OCI-M2 (cell line): ENCODE measurements around the gene MMEL1.

Experiments used
- DNase-seq: peaks from one replicate; lab custom pipeline; 2025; ENCODE audit not compliant: unreplicated experiment; lab: John Stamatoyannopoulos, UW

MMEL1 gene

DNA sequence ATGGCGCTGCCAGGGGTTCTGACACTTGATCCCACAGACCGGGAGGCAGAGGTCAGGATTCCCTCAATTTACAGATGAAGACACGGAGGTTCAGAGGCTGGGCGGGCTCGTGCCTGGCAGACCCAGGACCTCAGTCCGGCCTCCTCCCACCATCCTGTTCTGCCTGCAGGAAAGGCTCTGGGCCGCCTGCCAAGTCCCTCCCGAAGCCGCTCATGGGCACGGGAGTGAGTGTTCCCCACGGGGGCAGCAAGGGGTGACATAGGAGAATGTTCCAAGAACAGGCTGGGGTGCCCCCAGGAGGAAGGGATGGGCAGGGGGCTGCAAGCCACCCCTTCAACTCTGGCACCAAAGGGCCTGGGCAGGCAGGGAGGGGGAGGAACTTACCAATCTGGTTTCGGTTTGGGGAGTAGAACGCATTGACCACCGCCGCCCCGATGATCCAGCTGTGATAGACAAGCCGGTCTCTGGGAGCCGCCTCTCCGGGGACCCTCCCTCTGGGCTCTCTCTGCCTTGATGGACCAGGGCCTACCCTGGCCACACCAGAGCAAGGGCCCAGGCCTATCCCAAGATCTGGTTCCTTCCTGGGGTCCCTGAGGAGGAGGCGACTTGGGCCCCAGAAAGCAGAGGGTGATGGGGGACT is 38.7 kb downstream of the MMEL1 start:
- DNase-seq: no peak

DNA sequence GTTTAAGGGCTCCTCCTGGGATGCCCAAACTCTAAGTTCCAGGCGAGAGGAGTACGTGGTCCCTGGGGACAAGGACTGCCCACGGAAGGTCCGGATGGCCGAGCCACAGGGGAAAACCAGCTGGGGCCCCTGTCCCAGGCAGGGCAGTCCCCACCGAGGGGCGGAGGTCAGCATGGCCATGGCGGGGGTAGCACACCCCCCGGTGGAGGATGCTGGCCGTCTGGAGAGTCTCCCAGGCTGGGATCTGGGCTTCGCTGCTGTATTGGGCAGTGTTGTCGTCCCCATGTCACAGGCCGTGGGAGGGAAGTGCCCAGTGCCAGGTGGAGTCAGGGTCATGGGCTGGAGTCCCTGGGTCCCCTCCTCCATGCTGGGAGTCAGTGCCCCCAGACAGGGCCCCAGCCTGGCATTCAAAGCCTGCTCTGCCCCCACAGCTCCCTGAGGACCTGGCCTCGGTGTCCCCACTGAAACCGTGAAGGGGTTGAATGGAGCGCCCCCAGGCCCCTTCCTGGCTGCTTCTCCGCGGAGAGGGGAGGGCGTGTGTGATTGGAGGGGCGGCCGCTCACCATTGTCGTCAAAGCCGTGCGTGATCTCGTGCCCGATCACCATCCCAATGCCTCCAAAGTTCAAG is 39.5 kb downstream of the MMEL1 start:
- DNase-seq: no peak

DNA sequence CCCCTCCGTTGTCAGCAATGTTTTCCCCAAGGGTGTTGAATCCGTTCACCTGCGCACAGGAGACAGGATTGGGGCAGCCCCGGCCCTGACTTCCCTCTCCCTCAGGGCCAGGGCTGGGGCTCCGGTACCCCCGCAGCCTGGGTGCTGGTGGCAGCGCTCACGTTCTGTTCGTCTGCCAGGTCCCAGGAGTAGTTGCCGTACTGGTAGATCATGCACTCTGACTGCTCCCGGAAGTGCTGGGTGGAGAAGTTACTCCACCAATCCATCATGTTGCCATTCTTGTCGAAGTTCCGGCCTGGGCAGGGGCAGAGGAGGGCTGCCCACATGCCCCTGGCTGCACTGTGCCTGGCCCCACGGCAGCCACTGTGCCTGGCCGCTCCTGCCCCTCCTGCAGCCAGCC is 40.1 kb downstream of the MMEL1 start:
- no peak for DNase-seq

DNA sequence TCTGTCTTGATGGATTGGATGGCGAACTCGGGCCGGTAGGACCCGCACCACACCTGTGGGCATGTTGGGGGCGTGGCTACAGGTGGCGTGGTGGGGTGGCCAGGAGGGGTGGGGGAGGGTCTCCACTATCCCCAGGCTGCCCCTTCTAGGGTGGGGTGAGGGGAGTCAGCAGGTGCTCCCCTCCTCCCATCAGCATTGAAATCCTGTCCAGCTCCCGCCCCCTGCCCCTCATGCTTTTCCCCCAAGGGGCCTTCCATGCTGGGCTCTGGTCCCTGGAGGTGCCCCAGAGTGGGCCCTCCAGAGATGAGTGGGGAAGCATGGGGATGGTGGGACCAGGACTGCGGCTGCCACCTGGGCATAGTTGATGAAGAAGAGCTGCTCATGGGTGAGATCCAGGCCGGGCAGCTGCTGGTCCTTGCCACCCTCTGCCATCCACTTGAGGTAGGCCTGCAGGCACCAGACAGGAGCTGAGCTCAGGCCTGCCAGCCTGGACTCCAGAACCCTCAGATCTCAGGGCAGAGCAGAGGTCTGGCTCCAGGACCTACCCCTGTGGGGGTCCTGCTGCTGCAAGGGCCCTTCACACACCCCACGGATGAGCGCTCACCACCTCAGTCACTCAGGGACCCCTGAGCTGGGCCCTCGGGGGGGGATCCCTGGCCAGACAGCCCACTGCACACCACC is 41.1 kb downstream of the MMEL1 start:
- DNase-seq: no peak

DNA sequence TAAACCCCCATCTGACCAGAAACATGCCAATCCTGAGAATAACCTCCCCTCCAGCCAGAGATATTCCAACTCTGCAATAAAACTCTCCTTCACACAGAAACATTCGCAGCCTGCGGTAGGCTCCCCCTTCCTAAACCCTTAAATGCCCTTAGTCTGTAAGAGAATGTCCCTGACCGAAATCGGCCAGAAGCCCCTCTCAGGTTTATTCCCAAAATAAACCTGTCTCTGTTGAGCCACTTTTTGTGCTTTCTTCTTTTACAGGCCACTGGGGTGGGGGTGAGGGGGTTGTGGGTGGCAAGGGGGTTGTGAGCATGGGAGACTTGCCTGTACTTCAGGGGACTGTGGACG is 41.6 kb downstream of the MMEL1 start:
- no peak for DNase-seq

DNA sequence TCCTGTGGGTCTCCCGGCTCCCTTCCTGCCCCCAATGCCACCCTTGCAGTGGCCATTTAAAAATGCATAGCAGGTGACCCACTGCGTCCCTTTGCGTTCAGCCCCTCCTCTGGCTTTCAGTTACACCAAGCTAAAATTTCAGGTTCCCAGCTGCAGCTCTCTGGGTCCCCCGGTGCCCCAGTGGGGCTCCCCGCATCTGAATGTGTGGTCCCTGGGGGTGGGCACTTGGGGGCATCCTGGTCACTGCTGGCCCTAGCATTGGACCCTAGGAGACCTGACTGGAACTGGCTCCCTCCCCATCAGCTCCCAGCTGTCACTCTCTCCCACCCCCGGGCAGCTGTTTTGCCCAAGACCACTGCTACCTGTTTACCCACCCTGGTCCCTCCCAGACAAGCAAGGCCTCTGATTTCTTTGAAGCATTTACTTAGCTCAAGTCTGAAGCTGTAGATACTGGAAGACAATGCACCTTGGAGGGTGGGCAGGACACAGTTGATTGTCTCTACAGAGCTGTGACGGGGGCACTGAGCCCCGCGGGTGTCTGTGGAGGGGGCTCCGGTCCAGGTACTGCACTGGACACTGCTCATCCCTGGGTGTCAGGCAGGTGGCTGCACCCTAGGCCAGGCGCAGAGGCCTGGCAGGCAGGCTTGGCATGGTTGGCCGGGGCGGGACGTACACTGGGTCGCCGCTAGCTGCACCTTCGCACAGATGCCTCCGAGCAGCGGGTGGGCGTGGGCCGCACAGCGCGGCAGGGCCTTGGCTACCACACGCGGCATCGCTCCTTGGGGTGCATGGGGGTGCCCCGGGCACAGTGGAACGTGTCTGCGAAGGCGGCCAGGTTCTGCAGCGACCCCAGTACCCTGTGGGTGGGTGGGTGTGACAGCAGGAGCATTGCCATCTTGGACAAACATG is 42.3 kb downstream of the MMEL1 start:
- DNase-seq: no peak

DNA sequence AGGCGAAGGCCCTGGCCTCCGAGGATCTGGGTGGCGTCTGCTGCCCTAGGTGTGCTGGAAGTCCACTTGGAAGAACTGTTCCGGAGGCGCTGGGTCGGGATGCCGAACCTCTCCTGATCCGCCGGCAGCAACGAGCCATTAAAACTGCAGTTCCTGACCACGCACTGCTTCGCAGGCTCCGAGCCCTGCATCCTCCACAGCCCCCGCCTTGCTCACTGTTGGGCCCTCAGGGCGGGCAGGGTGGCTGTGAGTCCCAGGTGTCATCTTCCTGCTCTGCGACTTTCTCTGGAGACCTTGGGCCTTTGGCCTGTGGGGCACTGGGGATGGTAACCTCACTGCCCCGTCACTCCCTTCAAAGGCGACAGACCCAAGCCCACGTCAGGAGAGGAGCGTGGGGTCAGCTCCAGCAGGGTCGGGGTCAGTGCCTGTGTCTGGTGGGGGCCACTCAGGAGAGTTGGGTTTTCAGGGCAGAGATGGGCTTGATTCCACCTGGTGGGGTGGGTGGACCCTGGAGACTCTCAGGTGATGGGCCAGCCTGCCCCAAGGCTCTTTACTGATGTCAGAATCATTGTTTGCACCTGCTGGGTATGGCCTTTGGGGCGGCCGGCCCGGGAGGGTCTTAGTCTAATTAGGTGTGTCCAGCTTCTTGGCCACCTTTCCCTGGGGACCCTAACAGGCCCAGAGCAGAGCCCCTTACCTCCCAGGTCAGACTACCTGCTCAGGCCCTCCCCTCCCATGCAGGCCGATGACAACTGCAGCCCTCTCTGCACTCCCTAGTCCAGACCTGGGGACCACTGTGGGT is 43.2 kb downstream of the MMEL1 start:
- no peak for DNase-seq

DNA sequence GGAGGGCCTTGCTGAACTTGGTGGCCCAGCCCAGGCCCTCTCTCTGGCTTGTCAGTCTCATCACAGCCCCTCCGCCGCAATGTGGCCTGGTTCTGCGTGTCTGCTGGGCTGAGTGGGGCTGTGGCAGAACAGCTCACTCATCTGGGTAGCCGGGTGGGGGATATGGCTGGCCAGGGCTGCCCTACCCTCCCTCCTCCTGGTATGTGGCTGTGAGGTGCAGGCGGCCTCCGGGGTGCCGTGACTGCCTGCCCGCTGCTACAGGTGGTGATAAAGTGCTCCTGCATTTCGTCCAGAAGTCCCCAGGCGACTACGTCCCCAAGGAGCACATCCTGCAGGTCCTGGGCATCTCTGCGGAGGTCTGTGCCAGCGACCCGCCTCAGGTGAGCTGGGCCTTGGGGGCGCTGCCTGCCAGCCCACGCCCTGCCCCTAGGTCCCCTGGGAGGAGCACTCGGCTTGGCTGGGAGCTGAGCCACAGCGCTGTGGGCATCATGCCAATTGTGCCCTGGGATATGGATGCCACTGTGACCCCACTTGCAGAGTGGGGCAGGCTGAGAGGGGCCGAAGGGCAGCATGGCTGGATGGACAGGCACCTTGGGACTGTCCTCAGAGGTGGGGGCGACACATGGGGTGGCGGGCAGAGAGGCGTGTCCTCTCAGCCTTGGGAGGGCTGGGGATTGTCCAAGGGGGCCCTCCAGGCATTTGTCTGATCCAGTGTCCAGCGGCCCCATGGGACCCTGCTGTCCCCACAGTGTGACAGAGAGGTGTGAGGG is 44.0 kb downstream of the MMEL1 start:
- DNase-seq: no peak

DNA sequence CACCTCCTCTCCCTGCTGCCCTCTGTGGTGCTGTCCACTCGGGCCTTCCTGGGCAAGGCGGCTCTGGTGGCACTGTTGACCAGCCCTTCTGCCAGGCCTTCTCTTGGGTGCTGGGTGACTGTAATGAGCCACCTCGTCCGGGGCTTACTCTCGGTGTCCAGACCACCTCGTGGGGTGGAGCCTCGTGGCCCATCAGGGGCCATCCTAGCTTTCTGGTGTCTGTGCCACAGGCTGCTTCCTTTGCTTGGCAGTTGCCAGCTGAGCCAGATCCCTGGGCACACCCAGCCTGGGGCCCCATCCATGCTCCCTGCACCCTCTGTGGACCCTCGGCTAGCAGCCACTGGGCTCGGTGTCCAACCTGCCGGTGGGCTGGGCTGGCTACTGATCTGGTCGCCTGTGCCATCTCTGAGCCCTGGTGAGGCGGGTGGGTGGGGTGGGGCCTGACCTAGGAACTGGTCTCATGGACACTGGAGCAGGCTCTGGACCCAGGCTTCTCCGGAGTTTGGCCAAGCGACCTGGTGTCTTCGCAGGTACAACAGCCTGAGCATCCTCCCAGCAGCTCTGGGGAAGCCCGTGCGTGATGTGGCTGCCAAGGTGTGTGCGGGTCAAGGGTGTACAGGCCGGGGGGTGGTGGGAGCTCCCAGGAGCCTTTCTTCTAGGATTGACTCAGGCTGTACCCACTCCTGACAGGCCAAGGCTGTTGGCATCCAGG is 44.8 kb downstream of the MMEL1 start:
- DNase-seq: no peak

DNA sequence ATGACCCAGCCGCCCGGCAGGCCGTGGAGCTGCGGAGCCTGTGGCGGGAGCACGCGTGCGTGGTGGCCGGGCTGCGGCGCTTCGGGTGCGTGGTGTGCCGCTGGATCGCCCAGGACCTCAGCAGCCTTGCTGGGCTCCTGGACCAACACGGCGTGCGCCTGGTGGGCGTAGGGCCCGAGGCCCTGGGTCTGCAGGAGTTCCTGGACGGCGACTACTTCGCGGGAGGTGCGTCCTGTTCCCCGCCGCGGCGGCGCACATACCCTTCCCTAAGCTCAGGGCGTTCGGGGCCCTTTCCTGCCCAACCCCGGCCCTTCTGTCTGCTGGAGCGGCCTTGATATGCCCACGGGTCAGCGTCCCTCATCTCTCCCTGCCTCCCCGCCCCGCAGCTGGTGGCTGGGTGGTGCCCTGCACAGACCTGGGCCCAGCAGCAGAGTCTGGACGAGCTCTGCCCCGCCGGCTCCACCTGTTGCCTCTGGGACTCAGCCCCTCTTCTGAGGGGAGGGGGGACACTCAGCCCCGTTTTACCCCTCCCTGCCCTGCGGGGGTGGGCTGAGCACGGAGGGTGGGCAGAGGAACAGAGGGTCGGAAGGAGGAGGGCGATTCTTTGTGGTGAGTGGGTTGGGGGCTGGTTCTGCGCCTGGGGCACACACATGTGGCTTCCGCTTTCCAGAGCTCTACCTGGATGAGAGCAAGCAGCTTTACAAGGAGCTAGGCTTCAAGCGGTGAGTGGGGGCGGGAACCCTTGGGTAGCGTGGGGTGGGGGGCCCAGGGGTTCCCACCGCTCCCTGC is 45.6 kb downstream of the MMEL1 start:
- no peak for DNase-seq

DNA sequence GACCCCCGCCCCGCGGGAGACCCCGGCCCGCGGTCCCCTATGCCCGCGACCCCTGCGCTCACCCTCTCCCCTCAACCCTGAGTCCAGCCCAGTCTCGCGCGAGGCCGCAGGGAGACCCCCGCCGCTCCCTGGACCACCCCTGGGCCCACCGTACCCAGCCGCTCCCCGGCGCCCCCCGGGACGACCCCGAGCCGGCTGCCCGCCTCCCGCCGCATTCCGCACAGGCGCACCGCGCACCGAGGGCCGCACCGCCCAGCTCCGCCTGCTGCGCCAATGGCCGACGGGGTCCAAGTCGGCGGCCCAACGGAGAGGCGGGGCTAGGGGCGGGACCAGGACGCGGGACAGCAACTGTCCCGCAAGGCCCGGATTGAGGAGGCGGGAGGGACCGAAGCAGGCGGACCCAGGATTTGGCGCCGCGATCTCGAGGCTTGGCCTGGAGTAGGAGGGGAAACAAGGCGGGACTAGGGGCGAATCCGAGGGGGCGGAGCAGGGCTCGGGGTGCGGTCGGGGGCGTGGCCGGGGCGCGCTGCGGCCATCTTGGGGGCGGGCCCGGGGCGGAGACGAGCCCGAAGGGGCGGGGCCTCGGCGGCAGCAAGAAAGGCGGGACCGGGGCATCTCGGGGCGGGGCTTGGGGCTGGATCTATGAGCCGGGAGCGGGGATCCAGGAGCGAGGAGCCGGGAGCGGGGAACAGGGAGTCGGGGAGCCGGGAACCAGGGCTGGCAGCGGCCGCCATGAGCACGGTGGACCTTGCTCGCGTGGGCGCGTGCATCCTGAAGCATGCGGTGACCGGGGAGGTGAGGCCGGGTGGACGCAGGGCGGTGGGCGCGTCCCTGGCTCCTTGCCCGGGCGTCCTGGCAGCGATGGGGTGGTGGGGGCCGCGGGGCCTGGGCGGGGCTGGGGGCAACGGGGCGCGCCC is 46.4 kb downstream of the MMEL1 start, which contains the start of gene PRXL2B:
Gene PRXL2B (plus strand): TSS at position 624 of the 917 bp plus-strand sequence. CDS start 109 bp downstream, at position 733.
- peak; percentile 87 for DNase-seq

DNA sequence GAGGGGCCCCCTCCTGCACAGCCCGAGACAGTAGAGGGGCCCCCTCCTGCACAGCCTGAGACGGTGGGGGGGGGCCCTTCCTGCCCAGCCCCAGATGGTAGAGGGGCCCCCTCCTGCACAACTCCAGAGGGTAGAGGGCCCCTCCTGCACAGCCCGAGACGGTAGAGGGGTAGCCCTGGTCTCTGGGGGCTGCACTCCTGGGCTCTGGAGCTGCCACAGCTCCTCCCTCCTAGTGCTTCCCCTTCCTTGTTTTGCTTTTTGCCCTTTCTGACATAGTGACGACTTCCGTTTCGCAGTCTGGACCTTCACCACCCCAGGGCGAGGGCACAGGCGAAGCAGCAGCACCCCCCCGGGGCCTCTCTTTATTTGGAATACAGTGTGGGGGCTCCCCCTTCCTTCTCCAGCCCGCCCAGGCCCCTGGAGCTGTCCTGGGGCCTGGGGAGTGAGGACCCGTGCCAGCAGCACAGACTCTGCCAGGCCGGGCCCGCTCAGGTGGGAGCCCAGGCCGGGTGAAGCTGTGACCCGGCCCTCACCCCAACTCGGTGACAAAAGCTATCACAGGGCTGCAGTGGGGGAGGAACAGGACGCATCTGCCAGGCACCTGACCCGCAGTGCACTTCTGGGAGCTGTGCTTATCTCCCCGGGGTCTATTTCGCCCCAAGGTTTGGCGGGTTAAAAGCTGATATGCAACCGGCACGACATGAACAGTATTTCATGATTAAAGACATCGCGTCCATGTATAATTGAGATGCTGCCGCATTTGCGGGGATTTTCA is 47.3 kb downstream of the MMEL1 start:
- no peak for DNase-seq

DNA sequence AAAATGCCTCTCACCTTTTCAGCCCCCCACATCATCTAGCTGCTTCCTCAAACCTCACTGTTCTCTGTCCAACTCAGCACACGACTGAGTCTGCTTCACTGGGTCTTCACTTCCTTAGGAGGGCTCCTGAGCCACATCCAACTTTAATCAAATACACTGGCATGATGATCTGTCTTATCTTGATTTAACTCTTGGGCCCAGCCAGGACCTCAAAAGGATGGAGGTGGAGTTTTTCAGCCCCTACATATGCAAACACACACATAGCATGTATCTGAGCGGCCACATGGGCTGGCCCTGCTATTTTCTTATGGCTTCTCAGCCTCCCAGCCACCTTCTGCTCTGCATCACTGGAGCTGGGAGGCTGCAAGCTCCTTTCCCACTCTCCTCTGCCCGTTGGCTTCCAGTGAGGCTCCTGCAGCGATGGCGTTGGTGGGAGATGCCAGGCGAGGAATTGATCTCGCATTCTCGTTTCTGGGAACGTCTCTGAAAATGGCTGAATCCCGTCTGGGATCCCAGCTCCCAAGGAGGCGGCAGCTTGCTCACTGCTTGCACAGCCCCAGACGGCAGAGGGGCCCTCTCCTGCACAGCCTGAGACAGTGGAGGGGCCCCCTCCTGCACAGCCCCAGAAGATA is 48.0 kb downstream of the MMEL1 start:
- DNase-seq: no peak

DNA sequence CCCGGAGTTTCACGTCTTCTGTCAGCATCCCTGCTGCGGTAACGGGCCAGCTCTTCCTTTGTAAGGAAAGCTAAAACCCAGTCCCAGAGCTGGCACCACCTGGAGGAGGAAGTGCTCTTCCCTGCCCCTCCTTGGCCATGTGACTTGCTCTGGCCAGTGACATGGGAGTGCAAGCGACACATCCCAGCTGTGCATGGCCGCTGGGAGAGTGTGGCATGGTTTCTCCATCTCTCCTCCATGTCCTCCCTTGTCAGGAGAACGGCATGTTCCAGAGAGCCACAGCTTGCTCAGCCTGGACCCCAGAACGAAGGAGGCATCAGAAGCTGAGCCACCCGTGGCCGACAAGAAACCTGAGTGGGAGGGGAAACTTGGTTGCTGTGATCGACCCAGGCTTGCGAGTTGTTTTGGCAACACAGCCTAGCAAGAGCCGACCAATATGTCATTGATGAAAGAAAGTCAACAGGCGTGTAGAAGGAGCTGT is 48.9 kb downstream of the MMEL1 start:
- no peak for DNase-seq

DNA sequence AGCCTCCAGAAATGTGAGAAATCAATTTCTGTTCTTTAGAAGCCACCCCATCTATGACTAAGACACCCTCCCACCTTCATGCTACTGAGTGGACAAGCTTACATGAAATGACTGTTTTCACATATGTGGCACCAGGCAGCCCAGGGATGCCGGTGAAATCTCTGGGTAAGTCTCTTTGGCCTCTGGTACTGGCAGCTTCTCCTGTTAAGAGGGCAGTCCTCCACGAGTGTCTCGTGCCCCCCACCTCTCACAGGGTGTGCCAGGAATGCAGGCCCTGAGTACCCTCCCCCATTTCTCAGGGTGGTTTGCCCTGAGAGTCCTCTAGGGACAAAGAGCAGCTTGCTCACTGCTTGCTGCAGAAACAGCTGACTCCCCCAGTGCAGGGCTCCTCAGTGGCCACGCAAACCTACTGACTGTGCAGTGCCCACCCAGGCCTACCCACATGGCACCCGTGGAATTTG is 49.5 kb downstream of the MMEL1 start:
- DNase-seq: no peak

DNA sequence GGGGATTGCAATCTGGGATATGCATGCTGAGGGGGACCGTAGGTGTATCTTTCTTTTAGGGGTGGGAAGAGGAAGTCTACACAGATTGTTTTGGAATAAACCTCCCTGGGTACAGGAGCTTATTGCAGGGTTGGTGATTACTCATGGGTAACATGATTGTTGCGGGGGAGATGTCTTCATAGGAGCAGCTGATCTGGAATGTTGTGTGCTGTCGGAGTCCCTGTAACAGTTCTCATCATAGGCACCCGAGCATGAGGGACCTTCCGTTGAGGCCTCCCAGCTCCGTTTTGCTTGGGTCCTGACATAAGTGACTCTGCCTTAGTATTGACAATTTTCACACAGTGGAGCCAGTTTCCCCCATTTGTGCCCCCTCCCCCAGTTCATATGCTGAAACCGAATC is 50.4 kb downstream of the MMEL1 start:
- DNase-seq: no peak
